LNCAP (cell line): ENCODE measurements around the gene SERINC2.

Source experiments
- CTCF ChIP-seq: fragments of 450-650 bp; IDR thresholded peaks from 2 replicates; pipeline ENCODE4 v1.5.1; 2017; ENCODE audit warnings: mild to moderate bottlenecking

Gene SERINC2

GRCh38 chr1:31400393-31400792 lies 12.6 kb upstream of the SERINC2 start:
- TF ChIP-seq CTCF: no peak

- no peak for TF ChIP-seq CTCF
Observed at GRCh38 chr1:31401241-31401640, 11.8 kb upstream of the SERINC2 start.

GRCh38 chr1:31405578-31406245 lies 7.3 kb upstream of the SERINC2 start:
- no peak for TF ChIP-seq CTCF

GRCh38 chr1:31407029-31407626 lies 5.9 kb upstream of the SERINC2 start:
- TF ChIP-seq CTCF: no peak

GRCh38 chr1:31408788-31409318 lies 4.2 kb upstream of the SERINC2 start:
- TF ChIP-seq CTCF: no peak

- TF ChIP-seq CTCF: no peak
Observed at GRCh38 chr1:31409946-31410858, 2.8 kb upstream of the SERINC2 start.

GRCh38 chr1:31410871-31411270 lies 2.1 kb upstream of the SERINC2 start:
- no peak for TF ChIP-seq CTCF
